ENCODE data around the gene MBOAT7.
"Not testable (repeated sequence)": the region's sequence is repeated elsewhere in the genome, so short reads cannot be mapped to it uniquely, and the experiment has no call there.

The MBOAT7 gene, protein sequence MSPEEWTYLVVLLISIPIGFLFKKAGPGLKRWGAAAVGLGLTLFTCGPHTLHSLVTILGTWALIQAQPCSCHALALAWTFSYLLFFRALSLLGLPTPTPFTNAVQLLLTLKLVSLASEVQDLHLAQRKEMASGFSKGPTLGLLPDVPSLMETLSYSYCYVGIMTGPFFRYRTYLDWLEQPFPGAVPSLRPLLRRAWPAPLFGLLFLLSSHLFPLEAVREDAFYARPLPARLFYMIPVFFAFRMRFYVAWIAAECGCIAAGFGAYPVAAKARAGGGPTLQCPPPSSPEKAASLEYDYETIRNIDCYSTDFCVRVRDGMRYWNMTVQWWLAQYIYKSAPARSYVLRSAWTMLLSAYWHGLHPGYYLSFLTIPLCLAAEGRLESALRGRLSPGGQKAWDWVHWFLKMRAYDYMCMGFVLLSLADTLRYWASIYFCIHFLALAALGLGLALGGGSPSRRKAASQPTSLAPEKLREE

DNA sequence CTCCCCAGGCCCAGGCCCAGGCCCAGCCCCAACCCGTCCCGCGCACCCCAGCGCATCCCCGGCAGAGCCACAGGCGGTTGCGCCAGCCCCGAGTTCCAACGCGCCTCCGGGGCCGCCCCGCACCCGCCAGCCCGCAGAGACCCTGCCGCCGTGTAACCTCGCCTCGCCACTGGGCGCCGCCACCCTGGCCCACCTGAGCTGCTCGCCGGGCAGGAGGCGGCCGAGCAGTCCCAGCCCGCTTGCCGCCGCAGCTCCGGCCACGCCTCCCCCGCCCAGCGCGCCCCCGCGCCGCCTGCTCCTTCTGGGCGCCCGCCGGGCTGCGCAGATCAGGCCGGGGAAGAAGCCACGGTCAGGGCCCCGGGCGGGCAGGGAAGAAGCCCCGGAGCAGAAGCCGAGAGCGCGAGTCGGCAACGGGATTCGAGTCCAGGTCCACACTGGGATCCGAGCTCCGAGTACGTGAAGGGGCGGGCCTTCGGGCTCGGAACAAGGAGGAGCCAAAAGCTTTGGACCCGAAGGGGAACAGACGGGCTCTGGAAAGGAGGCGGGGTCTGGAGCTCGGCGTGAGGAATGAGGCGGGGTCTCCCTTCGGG, at the start of gene MBOAT7:
TSS of gene MBOAT7 (minus strand) at position 436 of the 590 bp plus-strand sequence. CDS start 1,072 bp downstream, outside the sequence.
- DNase-seq (ENCODE audit: low read depth in 3 of 3, low spot score in 1 of 3) = no peak

DNA sequence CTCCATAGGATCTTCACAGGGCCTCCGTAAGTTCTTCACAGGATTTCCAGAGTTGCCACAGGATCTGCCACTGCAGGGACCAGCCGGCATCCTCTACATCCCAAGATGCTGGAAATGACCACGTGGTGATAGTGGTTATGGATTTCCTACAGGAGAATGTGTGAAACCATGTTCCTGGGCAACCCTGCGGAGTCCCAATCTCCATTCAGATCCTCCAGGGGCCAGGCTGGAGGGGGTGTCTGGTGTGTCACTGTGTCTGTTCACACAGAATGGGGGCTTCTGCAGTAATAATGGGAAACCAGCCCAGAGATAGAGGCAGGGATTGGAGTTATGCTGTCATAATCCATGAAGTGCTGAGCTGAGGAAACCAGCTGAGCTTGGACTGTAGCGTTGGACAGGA, 44.6 kb upstream of the MBOAT7 start:
- DNase-seq (ENCODE audit: low read depth in 3 of 3, low spot score in 1 of 3) = no peak

DNA sequence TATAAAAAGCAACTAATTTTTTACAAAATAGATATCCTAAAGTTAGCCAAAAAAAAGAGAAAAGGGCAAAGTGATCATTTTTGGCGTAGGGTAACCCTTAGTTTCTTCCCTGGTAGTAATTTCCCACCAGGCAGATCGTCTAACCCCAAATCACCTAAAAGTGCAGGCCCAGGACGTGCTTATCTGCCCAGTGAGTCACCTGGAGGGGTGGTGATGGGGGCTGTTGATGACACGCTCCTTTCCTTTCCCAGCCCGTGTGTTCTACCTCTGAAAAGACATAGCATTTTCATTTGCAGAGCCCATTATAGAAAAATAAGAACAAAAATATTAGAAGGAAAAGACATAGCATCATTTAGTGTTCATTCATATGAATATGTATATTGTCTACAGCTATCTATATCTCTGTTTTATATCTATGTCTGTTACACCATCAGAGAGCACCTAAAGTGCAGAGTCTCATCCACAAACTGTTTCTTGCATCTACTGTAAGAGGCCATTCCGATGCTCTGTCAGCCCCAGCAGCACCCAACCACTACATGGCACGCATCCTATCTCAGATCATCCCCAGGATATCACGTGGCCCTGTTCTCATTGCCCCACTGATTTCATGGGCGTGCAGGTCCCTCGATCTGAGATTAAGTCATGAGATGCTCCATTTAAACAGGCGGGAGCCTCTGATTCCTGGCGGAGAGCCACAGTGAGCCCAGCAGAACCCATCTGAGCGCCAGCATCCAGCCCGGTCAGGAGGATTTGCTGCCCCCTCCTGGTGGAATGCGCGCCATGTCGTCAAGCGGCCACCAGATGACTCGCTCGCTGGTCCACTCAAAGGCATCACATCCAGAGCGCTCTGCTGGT, 41.9 kb upstream of the MBOAT7 start:
- DNase-seq (ENCODE audit: low read depth in 3 of 3, low spot score in 1 of 3) = peak; percentile 63 to 83 (median 70)

DNA sequence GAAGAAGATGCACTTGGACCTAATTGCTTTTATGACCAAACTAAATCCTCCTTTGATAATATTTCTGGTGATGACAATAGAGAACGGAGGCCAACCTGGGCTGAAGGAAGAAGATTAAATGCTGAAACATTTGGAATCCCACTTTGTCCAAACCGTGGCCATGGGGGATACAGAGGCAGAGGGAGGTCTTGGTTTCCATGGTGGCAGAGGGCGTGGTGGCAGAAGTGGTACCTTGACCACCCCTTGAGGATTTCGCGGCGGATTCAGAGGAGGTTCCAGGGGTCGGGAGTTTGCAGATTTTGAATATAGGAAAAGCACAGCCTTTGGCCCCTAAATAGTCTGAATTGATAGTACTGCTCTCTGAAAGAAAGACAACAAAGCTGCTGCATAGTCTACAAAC, 40.7 kb upstream of the MBOAT7 start:
- DNase-seq (ENCODE audit: low read depth in 3 of 3, low spot score in 1 of 3) = no peak

DNA sequence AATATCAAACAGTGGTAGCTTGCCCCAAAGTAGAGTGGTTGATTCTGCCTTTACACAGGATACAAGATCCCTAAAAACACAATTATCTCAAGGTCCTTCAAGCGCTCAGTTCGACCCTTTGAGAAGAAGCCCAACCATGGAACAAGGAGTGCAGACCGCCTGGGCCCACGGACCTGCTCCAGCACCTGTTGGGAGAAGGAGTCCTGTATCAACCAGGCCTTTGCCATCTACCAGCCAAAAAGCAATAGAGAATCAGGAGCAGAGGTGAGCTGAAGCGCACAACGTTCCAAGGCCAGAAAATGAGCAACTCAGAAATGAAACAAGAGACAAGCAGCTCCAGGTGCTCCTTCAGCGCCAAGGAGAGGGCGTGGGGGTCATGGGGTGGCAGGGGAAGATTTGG, 39.8 kb upstream of the MBOAT7 start:
- no peak for DNase-seq (ENCODE audit: low read depth in 3 of 3, low spot score in 1 of 3)

DNA sequence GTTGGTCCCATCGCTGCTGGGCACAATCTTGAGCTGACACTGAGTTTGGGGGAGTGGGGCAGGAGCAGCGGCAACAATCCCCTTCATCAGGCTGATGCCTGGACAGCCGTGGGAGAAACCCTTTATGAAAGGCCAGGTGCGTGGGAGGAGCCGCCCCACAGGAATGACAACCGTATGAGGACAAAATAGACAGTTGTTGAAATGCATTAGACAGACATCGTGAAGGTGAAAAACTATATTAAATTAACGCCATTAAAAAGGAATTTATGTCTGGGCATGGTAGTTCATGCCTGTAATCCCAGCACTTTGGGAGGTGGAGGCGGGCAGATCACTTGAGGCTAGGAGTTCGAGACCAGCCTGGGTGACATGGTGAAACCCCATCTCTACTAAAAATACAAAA, 35.2 kb upstream of the MBOAT7 start:
- not testable (repeated sequence) for DNase-seq (ENCODE audit: low read depth in 3 of 3, low spot score in 1 of 3)

DNA sequence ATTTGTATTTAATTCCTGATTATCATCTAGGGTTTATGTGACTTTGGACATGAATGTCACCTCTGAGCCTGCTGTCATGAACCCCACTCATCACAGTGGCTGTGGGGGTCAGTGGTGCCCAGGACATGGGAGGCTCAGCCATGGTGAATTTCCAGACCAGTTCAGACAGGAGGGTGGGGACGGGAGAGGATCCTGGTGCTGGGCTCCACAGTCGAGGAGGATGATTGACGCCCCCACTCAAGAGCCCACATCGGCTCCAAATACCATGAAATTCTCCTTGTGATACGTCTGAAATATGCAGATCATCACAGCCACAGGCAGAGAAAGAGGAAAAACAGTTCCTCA, 34.5 kb upstream of the MBOAT7 start:
- not testable (repeated sequence) for DNase-seq (ENCODE audit: low read depth in 3 of 3, low spot score in 1 of 3)

DNA sequence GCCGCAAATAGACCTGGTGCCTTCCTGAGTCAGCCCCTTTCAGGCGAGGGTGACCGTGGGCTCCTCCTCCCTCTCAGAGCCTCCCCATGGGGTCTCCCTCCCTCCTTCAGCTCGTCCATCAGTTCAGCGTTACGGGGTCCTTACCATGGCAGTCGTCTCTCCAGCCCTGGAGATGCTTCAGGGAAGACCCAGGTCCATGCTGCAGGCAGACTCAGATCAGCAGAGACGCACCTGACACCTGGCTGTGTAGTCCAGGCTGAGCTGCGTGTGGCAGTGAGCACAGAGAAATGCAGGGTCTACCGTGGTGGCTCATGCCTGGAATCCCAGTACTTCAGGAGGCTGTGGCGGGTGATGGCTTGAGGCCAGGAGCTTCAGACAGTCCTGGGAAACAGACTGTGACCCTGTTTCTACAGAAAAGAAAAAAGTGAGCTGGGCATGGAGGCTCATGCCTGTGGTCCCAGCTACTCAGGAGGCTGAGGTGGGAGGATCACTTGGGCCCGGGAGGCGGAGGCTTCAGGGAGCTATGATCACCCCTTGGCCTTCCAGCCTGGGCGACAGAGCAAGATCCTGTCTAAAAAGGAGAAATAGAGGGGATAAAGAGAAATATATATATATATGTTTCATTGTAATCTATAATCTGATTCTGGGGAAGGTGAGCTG, 34.0 kb upstream of the MBOAT7 start:
- DNase-seq (ENCODE audit: low read depth in 3 of 3, low spot score in 1 of 3) = not testable (repeated sequence)

DNA sequence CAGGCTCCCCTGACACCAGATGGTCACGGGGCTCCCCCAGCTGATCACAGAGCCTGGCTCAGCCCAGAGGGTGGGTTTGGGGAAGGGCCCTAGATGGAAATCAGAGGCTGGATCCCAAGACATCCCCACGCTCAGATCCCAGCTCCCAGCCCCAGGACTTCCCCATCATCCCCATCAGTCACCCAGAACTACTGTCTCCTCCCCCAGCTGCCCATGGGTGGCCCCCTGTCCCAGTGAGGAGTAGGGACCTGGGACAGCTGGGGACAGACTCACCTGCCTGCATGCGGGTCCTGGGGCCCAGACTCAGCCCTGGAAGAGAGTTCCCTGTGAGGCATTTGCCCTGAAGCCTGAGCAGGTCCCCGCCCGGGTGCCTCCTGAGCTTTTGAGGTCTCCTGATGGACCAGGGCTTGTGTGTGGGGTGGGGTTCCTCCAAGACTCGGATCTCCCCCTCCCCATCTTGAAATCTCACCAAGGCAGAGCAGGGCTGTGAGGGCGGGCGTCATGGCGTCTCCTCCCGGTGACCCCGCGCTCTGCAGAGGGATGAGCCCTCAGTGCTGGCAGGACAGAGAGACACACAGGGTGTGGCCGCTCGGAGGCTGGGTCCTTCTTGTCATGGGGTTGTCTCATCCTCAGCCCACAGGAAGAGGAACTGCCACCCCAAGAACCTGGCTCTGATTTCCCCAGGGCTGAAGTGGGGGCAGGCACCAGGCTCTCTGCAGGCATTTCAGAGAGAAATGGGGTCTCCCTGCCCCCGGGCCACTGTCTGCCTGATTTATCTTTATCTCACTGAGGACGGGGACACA, 33.3 kb upstream of the MBOAT7 start, which contains the start of gene LILRB3:
TSS of gene LILRB3 (minus strand) at position 534 of the 803 bp plus-strand sequence. CDS start at position 503, 31 bp downstream.
- DNase-seq (ENCODE audit: low read depth in 3 of 3, low spot score in 1 of 3) = not testable (repeated sequence)

DNA sequence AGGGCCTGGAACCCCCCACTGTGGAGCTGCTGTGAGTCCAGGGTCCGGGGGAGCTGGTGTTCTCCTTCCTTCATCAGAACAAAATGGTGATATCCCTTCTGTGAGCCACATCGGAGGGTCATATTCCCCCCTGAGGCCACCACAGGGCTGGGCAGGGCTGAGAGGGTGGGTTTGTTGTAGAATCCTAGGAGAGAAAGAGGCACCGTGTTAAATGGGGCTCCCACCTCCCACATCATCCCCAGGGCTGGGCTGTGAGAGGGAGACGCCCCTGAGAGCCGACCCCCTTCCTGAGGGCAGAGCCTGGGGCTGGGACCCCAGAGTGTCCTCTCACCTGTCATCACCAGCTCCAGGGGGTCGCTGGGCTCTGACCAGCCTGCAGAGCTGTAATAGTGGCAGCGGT, 32.6 kb upstream of the MBOAT7 start:
- not testable (repeated sequence) for DNase-seq (ENCODE audit: low read depth in 3 of 3, low spot score in 1 of 3)

DNA sequence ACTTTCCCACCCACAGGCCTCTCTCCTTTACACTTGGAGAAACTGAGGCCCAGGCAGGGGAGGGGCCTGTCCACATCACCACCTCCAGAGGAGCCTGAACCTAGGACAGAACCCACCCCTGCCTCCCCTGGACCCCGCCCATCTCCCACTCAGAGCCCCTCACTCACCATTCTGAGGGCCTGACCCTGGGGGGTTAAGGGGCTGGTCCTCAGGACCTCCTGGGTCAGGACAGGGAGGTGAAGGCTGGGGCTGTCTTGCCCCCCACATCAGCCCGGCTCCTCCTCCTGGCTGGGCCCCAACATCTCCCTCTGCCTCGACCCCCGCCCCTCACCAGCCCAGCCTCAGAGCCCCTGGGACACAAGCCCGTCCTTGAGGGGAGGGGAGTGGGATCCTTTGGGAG, 30.3 kb upstream of the MBOAT7 start:
- not testable (repeated sequence) for DNase-seq (ENCODE audit: low read depth in 3 of 3, low spot score in 1 of 3)

DNA sequence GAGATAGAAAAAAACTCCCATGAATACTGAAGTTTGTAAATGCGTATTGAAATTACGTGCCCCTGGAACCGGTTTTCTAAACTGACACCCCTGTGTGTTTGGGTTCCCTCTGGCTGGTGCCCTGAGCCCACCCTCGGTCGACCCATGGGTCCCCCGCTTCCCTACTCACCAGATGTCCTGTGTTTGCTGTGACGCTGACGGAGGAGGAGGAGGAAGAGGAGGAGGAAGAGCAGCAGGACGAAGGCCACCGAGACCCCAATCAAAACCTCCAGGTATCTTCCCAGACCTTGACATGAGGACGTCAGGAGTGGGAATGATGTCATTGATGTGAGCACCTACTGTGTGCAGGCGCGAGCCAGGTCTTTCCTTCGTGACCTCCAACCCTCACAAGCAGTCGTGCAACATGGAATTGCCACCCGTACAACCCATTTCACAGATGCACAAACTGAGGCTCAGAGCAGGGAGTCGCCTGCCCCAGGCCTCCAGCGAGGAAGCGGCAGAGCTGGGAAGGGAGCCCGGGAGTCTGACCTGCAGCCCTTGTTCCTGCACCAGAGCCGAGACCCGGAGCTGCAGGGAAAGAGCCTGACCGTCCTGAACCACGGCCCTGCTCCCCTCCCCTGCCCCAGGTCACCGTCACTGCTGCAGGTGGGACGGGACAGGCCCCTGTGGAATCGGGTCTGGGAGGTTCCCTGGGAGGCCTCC, 29.7 kb upstream of the MBOAT7 start:
- DNase-seq (ENCODE audit: low read depth in 3 of 3, low spot score in 1 of 3) = no peak

DNA sequence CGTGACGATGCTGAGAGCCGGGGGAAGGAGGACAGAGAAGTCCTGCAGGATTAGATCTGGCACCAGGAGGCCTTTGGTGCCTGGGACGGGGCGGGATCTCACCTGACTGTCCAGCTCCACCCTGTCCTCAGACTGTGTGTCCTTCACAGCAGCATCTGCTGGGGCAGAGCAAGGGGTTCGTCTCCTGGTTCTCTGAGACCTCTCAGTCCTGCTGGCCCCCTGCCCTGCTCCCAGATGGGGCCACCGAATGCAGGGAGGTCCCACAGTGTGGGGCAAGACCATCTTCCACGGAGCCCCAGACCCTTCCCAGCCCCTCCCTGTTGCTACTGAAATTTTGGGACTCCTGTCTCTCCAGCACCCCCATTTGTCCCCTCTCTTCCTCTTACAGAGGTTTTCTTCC, 28.9 kb upstream of the MBOAT7 start:
- no peak for DNase-seq (ENCODE audit: low read depth in 3 of 3, low spot score in 1 of 3)

DNA sequence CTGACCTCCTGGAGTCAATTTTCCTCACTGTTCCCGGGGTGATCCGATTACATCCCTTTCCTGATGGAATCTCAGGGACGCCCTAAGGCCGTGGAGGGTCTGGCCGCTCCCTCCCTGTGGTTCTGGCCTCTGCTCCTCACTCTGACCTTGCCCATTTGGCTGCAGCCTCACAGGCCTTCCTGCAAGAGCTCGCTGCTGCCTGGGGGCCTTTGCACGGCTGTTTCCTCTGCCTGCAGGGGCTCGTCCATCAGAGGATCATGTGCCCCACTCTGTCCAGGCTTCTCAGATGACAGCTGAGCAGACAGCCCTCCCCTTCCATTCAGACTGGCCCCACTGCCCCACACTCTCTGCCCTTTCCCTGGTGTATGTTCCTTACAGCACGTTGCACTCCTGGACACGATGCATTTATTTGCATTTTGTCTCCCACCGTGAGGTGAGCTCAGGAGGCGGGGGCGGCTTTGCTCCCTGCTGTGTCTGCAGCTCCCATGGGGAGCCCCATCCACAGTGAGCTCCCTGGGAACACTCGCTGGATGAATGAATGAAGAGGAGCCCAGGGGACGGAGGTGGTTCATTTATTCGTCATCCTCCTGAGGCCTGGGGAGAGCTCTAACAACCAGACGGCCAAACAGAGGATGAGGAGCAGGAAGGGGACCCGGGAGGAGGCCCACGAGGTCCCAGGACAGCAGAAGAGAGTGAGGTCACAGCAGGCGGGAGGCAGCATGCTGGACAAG, 28.3 kb upstream of the MBOAT7 start:
- DNase-seq (ENCODE audit: low read depth in 3 of 3, low spot score in 1 of 3) = not testable (repeated sequence)

DNA sequence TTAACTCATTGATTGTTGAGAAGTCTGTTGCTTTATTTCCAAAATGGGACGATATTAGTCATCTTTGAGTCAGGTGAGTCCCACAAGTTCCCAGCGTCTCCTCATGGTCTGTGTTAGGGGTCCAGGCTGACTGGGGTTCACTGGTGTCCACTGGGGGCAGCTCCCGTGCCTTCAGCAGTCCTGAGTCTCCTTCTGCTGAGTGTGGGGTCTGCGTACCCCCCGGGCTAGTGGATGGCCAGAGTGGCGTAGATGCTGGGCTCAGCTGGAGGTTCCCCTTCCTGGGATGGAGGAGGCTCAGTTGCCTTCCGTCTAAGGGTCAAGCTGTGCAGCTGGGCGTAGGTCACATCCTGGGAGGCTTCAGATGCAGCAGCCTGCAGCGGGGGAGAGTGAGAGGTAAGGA, 27.5 kb upstream of the MBOAT7 start:
- DNase-seq (ENCODE audit: low read depth in 3 of 3, low spot score in 1 of 3) = no peak

DNA sequence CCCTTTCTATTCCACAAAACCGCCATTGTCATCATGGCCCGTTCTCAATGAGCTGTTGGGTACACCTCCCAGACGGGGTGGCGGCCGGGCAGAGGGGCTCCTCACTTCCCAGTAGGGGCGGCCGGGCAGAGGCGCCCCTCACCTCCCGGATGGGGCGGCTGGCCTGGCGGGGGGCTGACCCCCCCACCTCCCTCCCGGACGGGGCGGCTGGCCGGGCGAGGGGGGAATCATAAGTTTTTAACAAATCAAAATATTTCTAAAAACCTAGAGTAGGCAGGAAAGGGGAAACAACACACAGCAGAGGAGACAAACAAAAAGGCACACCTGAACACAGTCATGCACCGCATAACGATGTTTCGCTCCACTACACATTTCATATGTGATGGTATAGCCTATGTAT, 25.4 kb upstream of the MBOAT7 start:
- not testable (repeated sequence) for DNase-seq (ENCODE audit: low read depth in 3 of 3, low spot score in 1 of 3)

DNA sequence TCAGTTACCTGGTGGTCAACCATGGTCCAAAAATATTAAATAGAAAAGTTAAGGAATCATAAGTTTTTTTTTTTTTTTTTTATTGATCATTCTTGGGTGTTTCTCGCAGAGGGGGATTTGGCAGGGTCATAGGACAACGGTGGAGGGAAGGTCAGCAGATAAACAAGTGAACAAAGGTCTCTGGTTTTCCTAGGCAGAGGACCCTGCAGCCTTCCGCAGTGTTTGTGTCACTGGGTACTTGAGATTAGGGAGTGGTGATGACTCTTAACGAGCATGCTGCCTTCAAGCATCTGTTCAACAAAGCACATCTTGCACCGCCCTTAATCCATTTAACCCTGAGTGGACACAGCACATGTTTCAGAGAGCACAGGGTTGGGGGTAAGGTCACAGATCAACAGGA, 24.8 kb upstream of the MBOAT7 start:
- DNase-seq (ENCODE audit: low read depth in 3 of 3, low spot score in 1 of 3) = not testable (repeated sequence)

DNA sequence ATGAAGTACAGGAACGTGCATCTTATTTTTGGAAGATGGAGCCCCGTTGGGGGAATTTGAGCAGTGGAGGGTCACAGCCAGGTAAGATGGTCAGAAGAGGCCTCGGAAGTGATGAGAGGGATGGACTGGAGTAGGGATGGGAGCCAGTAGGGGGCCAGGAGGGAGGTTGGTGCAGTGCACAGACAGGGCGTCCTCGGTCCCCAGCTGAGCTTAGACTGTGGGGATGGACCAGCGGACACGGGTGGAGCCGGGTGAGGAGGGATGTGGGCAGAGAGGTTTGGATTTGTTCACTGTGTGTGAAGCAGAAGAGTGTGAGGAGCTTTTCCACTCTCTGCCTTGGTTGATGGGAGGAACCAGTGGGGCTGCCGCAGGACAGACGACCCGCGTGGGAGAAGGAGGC, 21.9 kb upstream of the MBOAT7 start:
- DNase-seq (ENCODE audit: low read depth in 3 of 3, low spot score in 1 of 3) = no peak
